Naive thymus-derived CD8-positive, alpha-beta T cell (primary cell): ENCODE measurements around the gene STAT5B. TPM values are rescaled to one million over a fixed set of nuclear protein-coding genes. Genes with fewer than 3 reads are reported as not detected.
"Not testable (repeated sequence)": the region's sequence is repeated elsewhere in the genome, so short reads cannot be mapped to it uniquely, and the experiment has no call there.

Source experiments
- ATAC-seq, 2 donors: fragments of 150-1000 bp; cut with Tn5 transposase in 1 of 2; sonication (Bioruptor Pico), chemical (Tn5 transposase) in 1 of 2; 1 replicate in 1 of 2; 2 replicates in 1 of 2; pipeline ENCODE4 v1.10.0; 2021; ENCODE audit warnings: mild to moderate bottlenecking in 2 of 2, moderate library complexity in 2 of 2
- POLR2A ChIA-PET: fragments of 350-600 bp; sonication (Branson Sonifier 250); formaldehyde crosslinking; loops from one replicate; lab custom pipeline; 2021; ENCODE audit warnings: antibody characterized with exemption; lab: Charles Lee
- DNase-seq, 10 donors: peaks; one replicate each; pipeline versions ENCODE4 v3.0.0 to v3.0.0-alpha.2; 2020 to 2022
- H3K27ac Mint-ChIP-seq, 10 donors: one replicate each; pipeline ENCODE4 v1.8.0; 2020 to 2022; ENCODE audit warnings: mild to moderate bottlenecking in 10 of 10, mixed read lengths in 10 of 10, moderate library complexity in 4 of 10, inconsistent platforms in 1 of 10
- H3K27me3 Mint-ChIP-seq, 5 donors: one replicate each; pipeline ENCODE4 v1.8.0; 2021 to 2022; ENCODE audit warnings: mixed read lengths in 5 of 5
- H3K36me3 Mint-ChIP-seq, 3 donors: one replicate each; pipeline ENCODE4 v1.8.0; 2020 to 2022; ENCODE audit warnings: mixed read lengths in 3 of 3, mild to moderate bottlenecking in 2 of 3, inconsistent platforms in 1 of 3
- H3K4me1 Mint-ChIP-seq, 4 donors: one replicate each; pipeline ENCODE4 v1.8.0; 2021 to 2022; ENCODE audit warnings: mixed read lengths in 4 of 4
- H3K4me3 Mint-ChIP-seq, 10 donors: one replicate each; pipeline ENCODE4 v1.8.0; 2020 to 2022; ENCODE audit warnings: mild to moderate bottlenecking in 10 of 10, mixed read lengths in 10 of 10, moderate library complexity in 6 of 10, inconsistent platforms in 1 of 10
- H3K9me3 Mint-ChIP-seq, 9 donors: one replicate each; pipeline ENCODE4 v1.8.0; 2020 to 2022; ENCODE audit warnings: mixed read lengths in 9 of 9, mild to moderate bottlenecking in 3 of 9, inconsistent platforms in 1 of 9, moderate library complexity in 1 of 9
- polyA plus RNA-seq, 3 donors: library from polyadenylated mRNA; unstranded; fragments of 300-500 nt; fragmentation: Illumina TruSeq; gene quantifications; one replicate each; pipeline ENCODE4 v1.2.3, GENCODE V29; 2021
- total RNA-seq, 8 experiments: library from RNA in 2 of 8; stranded (reverse) in 2 of 8; gene quantifications; one replicate each; pipeline ENCODE4 v1.2.3 and lab custom pipeline; 2021 to 2026

STAT5B gene
- total and polyA plus RNA-seq, 5 experiments from 2014 or later = 66.3 to 149 (median 94.0) TPM

DNA sequence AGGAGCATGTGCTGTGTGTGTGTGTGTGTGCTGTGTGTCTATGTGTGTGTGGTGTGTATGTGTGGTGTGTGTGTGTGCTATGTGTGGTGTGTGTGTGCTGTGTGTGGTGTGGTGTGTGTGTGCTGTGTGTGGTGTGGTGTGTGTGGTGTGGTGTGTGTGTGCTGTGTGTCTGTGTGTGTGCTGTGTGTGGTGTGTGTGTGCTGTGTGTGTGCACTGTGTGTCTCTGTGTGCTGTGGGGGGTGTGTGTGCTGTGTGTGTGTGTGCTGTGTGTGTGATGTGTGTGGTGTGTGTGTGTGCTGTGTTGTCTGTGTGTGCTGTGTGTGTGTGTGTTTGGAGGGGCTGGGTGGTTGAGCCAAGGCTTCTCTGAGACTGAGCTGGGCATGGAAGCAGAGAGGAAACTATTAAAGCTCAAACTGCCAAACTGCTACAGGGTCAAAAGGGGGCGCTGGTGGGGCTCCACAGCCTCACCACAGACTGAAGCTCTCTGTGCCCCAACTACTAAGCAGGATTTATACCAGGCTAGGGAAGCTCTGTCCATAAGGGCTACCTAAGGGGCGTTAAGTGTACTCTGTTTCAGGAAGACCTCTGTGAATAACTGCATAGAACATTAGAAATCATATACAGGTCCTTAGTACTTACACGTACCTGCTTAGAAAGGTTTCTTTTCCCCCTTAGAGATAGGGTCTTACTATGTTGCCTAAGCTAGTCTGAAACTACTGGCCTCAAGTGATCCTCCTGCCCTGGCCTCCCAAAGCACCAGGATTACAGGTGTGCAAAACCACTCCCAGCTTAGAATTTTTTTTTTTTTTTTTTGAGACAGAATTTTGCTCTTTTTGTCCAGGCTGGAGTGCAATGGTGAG lies 54.1 kb downstream of the STAT5B start:
- peak; percentile 94 to 95 for ATAC-seq
- Mint-ChIP-seq H3K36me3 (peaks cover 0 to 73% (median 14%) of the 10 kb centered on the region in 3 donors), H3K4me1 (peaks cover 2 to 9% (median 6%) of the 10 kb centered on the region in 4 donors), H3K4me3 (no peak overlapping the region), H3K27ac (peak overlapping the region in 7 of 10 donors; percentile 14 to 86 (median 42)), H3K27me3 (no peaks in the 10 kb centered on the region), H3K9me3 (no peaks in the 10 kb centered on the region)
- DNase-seq = peak; percentile 31 to 74 (median 56)
- POLR2A ChIA-PET = interaction anchor here (0.6 to 2.9 kb wide), 11 partner anchors 22 to 177 kb away, joined by 3 to 29 read pairs (median 5); partner anchors contain the start of gene STAT5A

DNA sequence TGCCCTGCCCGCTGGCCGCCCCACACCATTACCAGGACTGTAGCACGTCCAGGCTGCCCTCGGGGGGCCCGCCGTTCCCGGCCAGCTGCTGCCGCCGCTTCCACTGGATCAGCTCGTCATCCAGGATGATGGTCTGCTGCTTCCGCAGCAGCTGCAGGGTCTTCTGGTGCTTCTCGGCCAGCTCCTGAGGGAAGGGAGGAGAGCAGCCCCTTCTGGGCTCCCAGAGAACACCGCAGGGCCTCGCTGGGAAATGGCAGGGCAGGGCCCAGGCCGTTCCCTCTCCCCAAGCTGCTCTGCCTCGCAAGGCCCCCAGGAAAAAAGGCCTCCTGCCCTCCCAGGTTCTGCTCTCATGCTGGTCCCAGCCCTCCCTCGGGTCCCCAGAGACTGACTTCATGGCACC lies 56.9 kb downstream of the STAT5B start:
- H3K4me1 Mint-ChIP-seq, H3K27me3 Mint-ChIP-seq, H3K27ac Mint-ChIP-seq, POLR2A ChIA-PET, ATAC-seq, H3K9me3 Mint-ChIP-seq, DNase-seq, H3K4me3 Mint-ChIP-seq: not testable (repeated sequence)
- peaks cover 0 to 77% (median 17%) of the 10 kb centered on the region in 3 donors for H3K36me3 Mint-ChIP-seq

DNA sequence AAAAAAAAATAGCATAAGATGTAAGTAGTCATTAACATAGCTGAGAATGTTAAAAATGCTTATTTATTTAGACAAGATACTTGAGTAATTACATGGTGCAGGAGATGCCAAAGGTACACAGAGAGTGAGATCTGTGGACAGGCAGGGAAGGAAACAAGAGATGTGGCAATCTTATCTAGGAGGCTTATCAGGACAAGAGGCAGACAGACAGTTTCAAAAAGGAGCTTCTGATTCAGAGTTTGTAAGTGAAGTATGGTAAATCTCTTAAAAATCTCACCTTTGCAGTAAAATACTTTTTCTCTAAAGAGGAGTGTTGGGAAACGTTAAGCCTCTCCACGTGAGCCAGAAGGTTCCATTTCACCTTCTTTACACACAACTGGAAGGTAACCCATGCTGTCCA lies 62.0 kb downstream of the STAT5B start:
- Mint-ChIP-seq H3K4me1 (peaks cover 0 to 2% (median 0%) of the 10 kb centered on the region in 4 donors), H3K27me3 (no peaks in the 10 kb centered on the region), H3K27ac (peak overlapping the region in 1 of 10 donors; percentile 69), H3K4me3 (no peak overlapping the region), H3K36me3 (peaks cover 0 to 92% (median 31%) of the 10 kb centered on the region in 3 donors), H3K9me3 (no peaks in the 10 kb centered on the region)
- DNase-seq = no peak
- POLR2A ChIA-PET = interaction anchor here (0.6 kb wide), 1 partner anchor 374 kb away, joined by 3 read pairs; no protein-coding TSS in a partner anchor
- no peak for ATAC-seq

DNA sequence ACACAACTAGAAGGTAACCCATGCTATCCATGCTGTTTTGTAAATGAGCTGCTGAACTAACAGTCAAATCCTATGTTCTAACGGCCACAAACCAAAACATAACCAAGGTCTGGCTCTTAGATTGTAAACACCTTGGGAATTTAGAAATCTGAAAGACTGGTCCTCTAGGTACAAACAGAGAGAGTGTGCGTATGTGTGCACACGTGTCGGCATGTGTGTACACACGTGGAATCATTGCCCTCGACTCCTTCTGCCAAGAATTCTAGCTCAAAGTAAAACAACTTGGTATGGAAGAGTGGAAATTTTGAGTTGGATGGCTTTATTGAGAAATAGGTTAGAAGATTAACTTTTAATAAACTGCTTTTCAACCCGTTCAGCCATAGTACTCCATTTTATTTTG lies 63.8 kb downstream of the STAT5B start:
- Mint-ChIP-seq H3K36me3 (peaks cover 0 to 93% (median 23%) of the 10 kb centered on the region in 3 donors), H3K4me1 (peaks cover 0 to 2% (median 0%) of the 10 kb centered on the region in 4 donors), H3K4me3 (no peak overlapping the region), H3K9me3 (no peaks in the 10 kb centered on the region), H3K27me3 (no peaks in the 10 kb centered on the region), H3K27ac (peak overlapping the region in 2 of 10 donors; percentile 12 to 45)
- POLR2A ChIA-PET = no interaction called here
- DNase-seq = no peak
- ATAC-seq = no peak

DNA sequence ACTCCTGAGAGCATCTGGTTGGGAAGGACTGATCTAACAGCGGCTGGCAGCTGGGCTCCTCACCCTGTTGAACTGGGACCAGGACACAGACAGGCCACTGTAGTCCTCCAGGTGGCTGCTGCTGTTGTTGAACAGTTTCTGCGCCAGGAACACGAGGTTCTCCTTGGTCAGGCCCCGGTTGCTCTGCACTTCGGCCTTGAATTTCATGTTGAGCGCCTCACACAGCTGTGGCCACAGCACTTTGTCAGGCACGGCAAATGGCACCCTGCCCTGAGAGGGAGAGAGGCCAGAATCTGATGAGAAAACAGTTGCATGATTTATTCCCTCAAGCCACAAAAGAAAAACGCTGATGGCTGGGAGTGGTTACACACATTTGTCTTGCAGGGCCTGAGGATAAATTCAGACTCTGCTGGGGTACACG lies 64.3 kb downstream of the STAT5B start:
- peaks cover 0 to 93% (median 19%) of the 10 kb centered on the region in 3 donors for H3K36me3 Mint-ChIP-seq
- H3K27me3 Mint-ChIP-seq, H3K4me3 Mint-ChIP-seq, DNase-seq, POLR2A ChIA-PET, H3K9me3 Mint-ChIP-seq, H3K4me1 Mint-ChIP-seq, ATAC-seq: not testable (repeated sequence)
- H3K27ac Mint-ChIP-seq = peak overlapping the region in 1 of 10 donors; percentile 12

DNA sequence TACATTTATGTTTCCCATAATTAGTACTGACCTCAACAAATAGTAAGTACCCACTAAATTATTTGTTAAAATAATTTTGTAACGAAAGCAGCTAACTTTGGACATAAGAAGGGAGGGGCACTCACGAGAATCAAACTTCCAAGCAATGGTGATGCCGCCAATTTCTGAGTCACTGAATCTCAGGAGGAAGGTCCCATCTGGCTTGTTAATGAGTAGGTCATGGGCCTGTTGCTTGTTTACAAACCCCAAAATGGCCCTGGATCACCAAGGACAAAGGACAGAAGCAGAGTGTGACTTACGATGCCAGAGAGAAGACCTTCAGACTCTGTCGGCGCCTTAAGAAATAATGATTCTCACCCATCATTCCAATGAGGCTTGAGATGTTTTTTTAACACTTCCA lies 66.1 kb downstream of the STAT5B start:
- Mint-ChIP-seq H3K27me3 (no peaks in the 10 kb centered on the region), H3K9me3 (no peaks in the 10 kb centered on the region), H3K4me1 (no peaks in the 10 kb centered on the region), H3K27ac (no peak overlapping the region), H3K36me3 (peaks cover 0 to 94% (median 18%) of the 10 kb centered on the region in 3 donors), H3K4me3 (no peak overlapping the region)
- POLR2A ChIA-PET = no interaction called here
- DNase-seq (no peak), ATAC-seq (no peak)

DNA sequence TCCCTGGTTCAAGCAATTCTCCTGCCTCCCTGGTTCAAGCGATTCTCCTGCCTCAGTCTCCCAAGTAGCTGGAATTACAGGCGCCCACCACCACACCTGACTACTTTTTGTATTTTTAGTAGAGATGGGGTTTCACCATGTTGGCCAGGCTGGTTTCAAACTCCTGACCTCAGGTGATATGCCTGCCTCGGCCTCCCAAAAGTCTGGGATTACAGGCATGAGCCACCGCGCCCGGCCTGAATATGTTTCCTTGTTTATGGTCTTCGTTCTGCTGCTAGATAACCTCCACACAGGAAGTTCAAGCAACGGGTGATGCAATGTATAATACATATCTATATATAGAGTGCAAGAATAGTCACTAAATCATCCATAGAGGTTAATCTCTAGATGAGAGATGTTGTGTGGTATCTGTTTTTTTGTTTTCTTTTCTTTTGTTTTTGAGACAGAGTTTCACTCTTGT lies 70.0 kb downstream of the STAT5B start:
- POLR2A ChIA-PET, DNase-seq, H3K4me1 Mint-ChIP-seq, H3K9me3 Mint-ChIP-seq, H3K27me3 Mint-ChIP-seq, ATAC-seq, H3K4me3 Mint-ChIP-seq: not testable (repeated sequence)
- H3K27ac Mint-ChIP-seq = peak overlapping the region in 5 of 10 donors; percentile 33 to 77 (median 62)
- H3K36me3 Mint-ChIP-seq = peaks cover 0 to 97% (median 19%) of the 10 kb centered on the region in 3 donors

DNA sequence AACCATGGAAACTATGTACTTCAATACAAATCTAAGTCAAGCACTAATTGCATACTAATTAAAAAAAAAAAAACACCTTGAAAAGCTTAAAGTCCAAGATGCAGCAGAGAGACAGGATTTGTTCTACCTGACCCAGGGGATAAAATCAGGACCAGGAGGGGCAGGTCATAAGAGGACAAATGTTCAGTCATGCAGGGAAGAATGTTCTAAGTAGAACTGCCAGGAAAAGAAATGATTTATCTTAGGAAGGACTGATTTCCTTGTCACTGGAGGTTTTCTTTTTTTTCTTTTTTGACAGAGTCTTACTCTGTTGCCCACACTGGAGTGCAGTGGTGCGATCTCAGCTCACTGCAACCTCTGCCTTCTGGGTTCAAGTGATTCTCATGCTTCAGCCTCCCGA lies 72.8 kb downstream of the STAT5B start:
- Mint-ChIP-seq H3K27me3 (no peaks in the 10 kb centered on the region), H3K4me3 (no peak overlapping the region), H3K4me1 (peaks cover 0 to 11% (median 3%) of the 10 kb centered on the region in 4 donors), H3K36me3 (peaks cover 0 to 90% (median 8%) of the 10 kb centered on the region in 3 donors), H3K9me3 (no peaks in the 10 kb centered on the region), H3K27ac (peak overlapping the region in 3 of 10 donors; percentile 57 to 87 (median 58))
- no peak for DNase-seq
- POLR2A ChIA-PET = interaction anchor here (0.7 kb wide), 1 partner anchor 183 kb away, joined by 3 read pairs; no protein-coding TSS in a partner anchor
- no peak for ATAC-seq

DNA sequence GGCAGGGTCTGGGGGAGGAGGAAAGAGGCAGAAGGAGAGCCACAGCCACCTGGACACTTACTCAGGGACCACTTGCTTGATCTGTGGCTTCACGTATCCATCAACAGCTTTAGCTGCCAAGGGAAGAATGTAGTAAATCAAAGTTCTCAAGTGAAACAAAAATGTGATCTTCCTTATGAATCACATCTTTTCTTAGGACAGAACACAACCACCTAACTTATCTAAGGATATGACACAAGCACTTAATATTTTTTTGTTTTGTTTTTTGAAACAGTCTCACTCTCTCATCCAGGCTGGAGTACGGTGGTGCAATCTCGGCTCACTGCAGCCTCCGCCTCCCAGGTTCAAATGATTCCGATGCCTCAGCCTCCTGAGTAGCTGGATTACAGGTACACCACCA lies 73.5 kb downstream of the STAT5B start:
- POLR2A ChIA-PET = interaction anchor here (0.6 kb wide), 2 partner anchors 8 to 237 kb away, joined by 3 to 4 read pairs; partner anchors contain the start of gene GHDC
- Mint-ChIP-seq H3K9me3 (no peaks in the 10 kb centered on the region), H3K36me3 (peaks cover 0 to 85% (median 8%) of the 10 kb centered on the region in 3 donors), H3K27me3 (no peaks in the 10 kb centered on the region), H3K27ac (peak overlapping the region in 7 of 10 donors; percentile 29 to 76 (median 58)), H3K4me3 (no peak overlapping the region), H3K4me1 (peaks cover 0 to 11% (median 4%) of the 10 kb centered on the region in 4 donors)
- ATAC-seq = no peak
- peak in 1 of 10 donors; percentile 6 for DNase-seq

DNA sequence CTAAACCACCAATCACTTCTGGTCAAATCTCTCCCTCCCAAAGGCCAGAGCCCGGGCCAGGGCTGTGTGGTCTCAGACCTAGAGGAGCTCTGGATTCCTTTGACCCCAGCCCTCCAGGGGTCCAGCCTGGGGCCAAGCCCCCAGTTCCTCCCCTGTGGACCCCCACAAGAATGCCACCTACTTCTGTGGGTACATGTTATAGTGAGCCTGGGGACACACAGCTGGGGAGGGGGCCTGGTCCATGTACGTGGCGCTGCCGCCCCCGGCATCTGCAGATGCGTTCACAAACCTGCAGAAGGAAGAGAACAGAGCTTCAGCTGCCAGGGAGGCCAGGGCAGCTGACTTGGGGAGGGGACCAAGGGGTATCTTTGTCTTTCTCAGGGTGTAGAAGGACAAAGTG lies 74.0 kb downstream of the STAT5B start:
- H3K27me3 Mint-ChIP-seq = no peaks in the 10 kb centered on the region
- H3K4me3 Mint-ChIP-seq = no peak overlapping the region
- H3K36me3 Mint-ChIP-seq = peaks cover 0 to 80% (median 8%) of the 10 kb centered on the region in 3 donors
- ATAC-seq = no peak
- H3K27ac Mint-ChIP-seq = peak overlapping the region in 7 of 10 donors; percentile 33 to 84 (median 57)
- H3K9me3 Mint-ChIP-seq = no peaks in the 10 kb centered on the region
- POLR2A ChIA-PET = no interaction called here
- H3K4me1 Mint-ChIP-seq = peaks cover 0 to 13% (median 4%) of the 10 kb centered on the region in 4 donors
- DNase-seq = peak in 1 of 10 donors; percentile 37

DNA sequence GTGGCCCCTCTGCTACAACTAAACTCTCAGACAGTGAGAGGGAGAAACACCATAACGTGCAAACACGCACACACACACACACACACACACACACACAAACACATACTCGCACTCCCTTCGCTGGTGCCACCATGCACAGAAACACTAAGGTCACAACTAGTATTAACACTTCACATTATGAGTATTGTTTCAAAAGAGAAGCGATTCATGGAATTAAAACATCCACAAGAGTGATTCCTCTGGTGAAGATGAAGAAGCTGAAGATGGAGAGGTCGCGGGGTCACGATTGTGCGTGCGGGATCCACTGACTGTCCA lies 74.8 kb downstream of the STAT5B start:
- H3K4me3 Mint-ChIP-seq = no peak overlapping the region
- peaks cover 0 to 13% (median 4%) of the 10 kb centered on the region in 4 donors for H3K4me1 Mint-ChIP-seq
- H3K27ac Mint-ChIP-seq = peak overlapping the region in 7 of 10 donors; percentile 20 to 80 (median 51)
- H3K9me3 Mint-ChIP-seq = no peaks in the 10 kb centered on the region
- DNase-seq = no peak
- H3K36me3 Mint-ChIP-seq = peaks cover 0 to 72% (median 8%) of the 10 kb centered on the region in 3 donors
- ATAC-seq = no peak
- H3K27me3 Mint-ChIP-seq = no peaks in the 10 kb centered on the region
- POLR2A ChIA-PET = no interaction called here

DNA sequence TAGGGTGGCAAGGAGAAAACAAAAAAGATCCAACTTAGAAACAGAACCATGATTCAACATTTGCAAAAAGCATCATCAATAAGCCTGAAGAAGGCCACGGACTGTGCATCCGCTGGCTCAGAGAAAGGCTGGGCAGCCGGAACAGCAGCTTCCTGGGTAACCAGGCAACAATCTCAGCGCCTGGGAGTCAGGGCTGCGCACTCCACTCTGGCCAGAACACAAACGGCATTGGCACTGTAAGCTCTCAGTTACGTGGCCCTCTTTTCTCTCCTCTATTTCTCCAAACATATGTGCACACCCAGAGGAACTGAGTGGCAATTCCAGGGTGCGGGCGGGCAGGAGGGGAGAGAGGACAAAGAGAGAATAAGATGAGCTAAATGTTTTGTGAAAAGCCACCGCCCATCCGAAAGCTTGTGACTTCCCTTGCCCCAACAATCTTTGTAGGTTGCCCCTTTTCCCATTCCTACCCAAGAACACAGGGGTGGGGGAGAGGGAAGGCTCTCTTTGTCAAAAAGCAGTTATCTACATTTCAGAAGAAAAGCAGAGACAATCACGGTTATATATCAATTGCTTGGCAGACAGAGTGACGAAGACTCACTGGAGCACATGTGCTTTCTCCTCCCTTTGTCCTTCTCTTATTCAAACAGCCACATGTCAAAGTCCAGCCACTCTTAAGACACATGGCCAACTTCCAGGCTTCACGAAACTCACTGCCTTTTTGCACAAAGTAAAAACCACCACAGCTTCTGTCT lies 75.3 kb downstream of the STAT5B start:
- POLR2A ChIA-PET = no interaction called here
- no peak for ATAC-seq

More for the DNA sequence above, 75.3 kb downstream of the STAT5B start:
- Mint-ChIP-seq H3K4me3 (no peak overlapping the region), H3K9me3 (no peaks in the 10 kb centered on the region), H3K36me3 (peaks cover 0 to 67% (median 8%) of the 10 kb centered on the region in 3 donors), H3K4me1 (peaks cover 0 to 18% (median 4%) of the 10 kb centered on the region in 4 donors), H3K27me3 (no peaks in the 10 kb centered on the region), H3K27ac (peak overlapping the region in 6 of 10 donors; percentile 20 to 80 (median 60))
- peak in 1 of 10 donors; percentile 14 for DNase-seq
